ENCODE data around the gene FAR2. TPM values are rescaled to one million over a fixed set of nuclear protein-coding genes. Genes with fewer than 3 reads are reported as not detected.

The FAR2 gene
- polyA plus RNA-seq, 1 of the 3 experiments (the other 2 are of a cell fraction): 7.4 TPM

- H3K4me1 ChIP-seq (ENCODE audit: control insufficient read depth in 1 of 2, insufficient read depth in 2 of 2, low read depth in 1 of 2, low read length in 1 of 2): peaks cover 4 to 25% of the 10 kb centered on the region in 2 experiments; a peak in 3 of 4 replicates
- peak; percentile 47 for DNase-seq
- H3K36me3 ChIP-seq (replicated peaks in 1 of 2; ENCODE audit: control insufficient read depth in 1 of 2, insufficient read depth in 2 of 2, low read length in 1 of 2): no peaks in the 10 kb centered on the region
- TF ChIP-seq RXRA (IDR thresholded peaks at IDR 0.05; ENCODE audit: borderline replicate concordance, low read depth): no peak
- peak; percentile 75 for TF ChIP-seq PBX3 (IDR thresholded peaks at IDR 0.05)
- TF ChIP-seq EP300 (IDR thresholded peaks at IDR 0.05; ENCODE audit: borderline replicate concordance in 1 of 2, low read depth in 1 of 2, low read length in 1 of 2): peak; percentile 53 to 61; a peak in 2 of 4 replicates
- TF ChIP-seq JUND (IDR thresholded peaks at IDR 0.05): peak; percentile 28; the same call in 1 of the 2 replicates
- peak; percentile 41; the same call in 1 of the 2 replicates for TF ChIP-seq FOXM1 (IDR thresholded peaks at IDR 0.05; ENCODE audit: low read depth)
- TF ChIP-seq RCOR1 (IDR thresholded peaks at IDR 0.05; ENCODE audit: low read length): no peak; the same call in 1 of the 2 replicates
- no peak for TF ChIP-seq USF1 (IDR thresholded peaks at IDR 0.05; ENCODE audit: borderline replicate concordance, low read depth)
- no peak for TF ChIP-seq MXI1 (IDR thresholded peaks at IDR 0.05; ENCODE audit: low read depth, low read length)
- no peak for TF ChIP-seq EZH2phosphoT487 (IDR thresholded peaks at IDR 0.05; ENCODE audit: borderline replicate concordance, low read depth)
- TF ChIP-seq CHD2 (IDR thresholded peaks at IDR 0.05; ENCODE audit: low read length, partially characterized antibody): peak; percentile 35
- peak; percentile 20; the same call in 1 of the 2 replicates for TF ChIP-seq NFIC (IDR thresholded peaks at IDR 0.05; ENCODE audit: borderline replicate concordance)
- no peak for TF ChIP-seq USF2 (IDR thresholded peaks at IDR 0.05; ENCODE audit: borderline replicate concordance, low read depth, low read length)
- no peak for TF ChIP-seq MEF2A (IDR thresholded peaks at IDR 0.05; ENCODE audit: borderline replicate concordance, low read depth)
- peak; percentile 91 for TF ChIP-seq TCF12 (IDR thresholded peaks at IDR 0.05)
- TF ChIP-seq GATA2 (CRISPR knock-in tag; IDR thresholded peaks at IDR 0.05): no peak
- TF ChIP-seq SMC3 (IDR thresholded peaks at IDR 0.05; ENCODE audit: low read depth, low read length): no peak
- no peak for TF ChIP-seq MAX (IDR thresholded peaks at IDR 0.05; ENCODE audit: low read depth)
- H2AFZ ChIP-seq (ENCODE audit: low read depth): no peak overlapping the region
- CTCF ChIA-PET: no interaction called here
- no peaks in the 10 kb centered on the region for H3K9me3 ChIP-seq
- H3K27ac ChIP-seq (ENCODE audit: low read depth in 2 of 2, low read length in 1 of 2): peak overlapping the region; percentile 33 to 64; a peak in 2 of 4 replicates
- H3F3A ChIP-seq (replicated peaks; ENCODE audit: insufficient read depth): peaks cover 44% of the 10 kb centered on the region
- H3K9me2 ChIP-seq: no peaks in the 10 kb centered on the region
- no peaks in the 10 kb centered on the region for H3K79me2 ChIP-seq (ENCODE audit: insufficient read depth)
- POLR2A ChIA-PET: no interaction called here
- no peak overlapping the region for H3K4me2 ChIP-seq
- H4K20me1 ChIP-seq (ENCODE audit: insufficient read depth): no peaks in the 10 kb centered on the region
- H3K9ac ChIP-seq: no peak overlapping the region
- no peak overlapping the region for H3K4me3 ChIP-seq (ENCODE audit: low read depth in 2 of 2, low read length in 1 of 2)
- WGBS (ENCODE audit: low lambda C conversion rate): 37% methylated on average over 2 of the region's 2 CpGs
- H3K27me3 ChIP-seq (ENCODE audit: insufficient read depth): no peaks in the 10 kb centered on the region
Measured at GRCh38 chr12:29282031-29282816, 133.1 kb downstream of the FAR2 start.
